SK-N-SH (cell line): ENCODE measurements around the gene DEFB108B.
"Not testable (repeated sequence)": the region's sequence is repeated elsewhere in the genome, so short reads cannot be mapped to it uniquely, and the experiment has no call there.

Source experiments
- ELF1 ChIP-seq: IDR thresholded peaks from 2 replicates; pipeline ENCODE4 v1.4.0; 2012
- EP300 ChIP-seq, 2 experiments: IDR thresholded peaks; 2 replicates each; pipeline versions ENCODE4 v1.4.0 to v1.6.1; 2012; ENCODE audit warnings: borderline replicate concordance in 1 of 2, low read depth in 1 of 2, low read length in 1 of 2
- EZH2phosphoT487 ChIP-seq: fragments of 200-600 bp; sonication (generic); IDR thresholded peaks from 2 replicates; pipeline ENCODE4 v1.6.1; 2017; ENCODE audit warnings: low read depth, mixed run types, mild to moderate bottlenecking, antibody characterized with exemption, moderate library complexity, borderline replicate concordance
- FOXM1 ChIP-seq: IDR thresholded peaks from 2 replicates; pipeline ENCODE4 v1.4.0; 2012; ENCODE audit warnings: low read depth, mild to moderate bottlenecking
- GABPA ChIP-seq: IDR thresholded peaks from 2 replicates; pipeline ENCODE4 v1.4.0; 2012; ENCODE audit warnings: low read depth, mild to moderate bottlenecking
- GATA2 ChIP-seq: sonication (generic); formaldehyde crosslinking; IDR thresholded peaks from 2 replicates; pipeline ENCODE4 v1.5.0; 2020; ENCODE audit warnings: mild to moderate bottlenecking, missing genetic modification reagents
- MXI1 ChIP-seq: IDR thresholded peaks from 2 replicates; pipeline ENCODE4 v1.6.1; 2012; ENCODE audit warnings: mild to moderate bottlenecking, low read depth, low read length, improper control_type of control experiment
- POLR2AphosphoS5 ChIP-seq: IDR thresholded peaks from 2 replicates; pipeline ENCODE4 v1.6.1; 2012; ENCODE audit warnings: low read depth, low read length
- RAD21 ChIP-seq: IDR thresholded peaks from 2 replicates; pipeline ENCODE4 v1.6.1; 2012; ENCODE audit warnings: mild to moderate bottlenecking, low read length
- SIN3A ChIP-seq: IDR thresholded peaks from 2 replicates; pipeline ENCODE4 v1.6.1; 2012; ENCODE audit warnings: low read depth, mild to moderate bottlenecking, low read length, moderate library complexity, borderline replicate concordance
- SMC3 ChIP-seq: IDR thresholded peaks from 2 replicates; pipeline ENCODE4 v1.6.1; 2012; ENCODE audit warnings: low read depth, low read length, improper control_type of control experiment
- YY1 ChIP-seq: IDR thresholded peaks from 2 replicates; pipeline ENCODE4 v1.4.0; 2012; ENCODE audit warnings: low read depth, mild to moderate bottlenecking
- TF ChIP-seq, protein P1 (sequence below): fragments of 200-600 bp; sonication (generic); IDR thresholded peaks from 2 replicates; pipeline ENCODE4 v1.6.1; 2017; ENCODE audit warnings: antibody characterized with exemption, mild to moderate bottlenecking, moderate library complexity

GRCh38 chr11:71855880-71856279 is 22.9 kb downstream of the DEFB108B start:
- TF ChIP-seq, protein P1, sequence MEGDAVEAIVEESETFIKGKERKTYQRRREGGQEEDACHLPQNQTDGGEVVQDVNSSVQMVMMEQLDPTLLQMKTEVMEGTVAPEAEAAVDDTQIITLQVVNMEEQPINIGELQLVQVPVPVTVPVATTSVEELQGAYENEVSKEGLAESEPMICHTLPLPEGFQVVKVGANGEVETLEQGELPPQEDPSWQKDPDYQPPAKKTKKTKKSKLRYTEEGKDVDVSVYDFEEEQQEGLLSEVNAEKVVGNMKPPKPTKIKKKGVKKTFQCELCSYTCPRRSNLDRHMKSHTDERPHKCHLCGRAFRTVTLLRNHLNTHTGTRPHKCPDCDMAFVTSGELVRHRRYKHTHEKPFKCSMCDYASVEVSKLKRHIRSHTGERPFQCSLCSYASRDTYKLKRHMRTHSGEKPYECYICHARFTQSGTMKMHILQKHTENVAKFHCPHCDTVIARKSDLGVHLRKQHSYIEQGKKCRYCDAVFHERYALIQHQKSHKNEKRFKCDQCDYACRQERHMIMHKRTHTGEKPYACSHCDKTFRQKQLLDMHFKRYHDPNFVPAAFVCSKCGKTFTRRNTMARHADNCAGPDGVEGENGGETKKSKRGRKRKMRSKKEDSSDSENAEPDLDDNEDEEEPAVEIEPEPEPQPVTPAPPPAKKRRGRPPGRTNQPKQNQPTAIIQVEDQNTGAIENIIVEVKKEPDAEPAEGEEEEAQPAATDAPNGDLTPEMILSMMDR = not testable (repeated sequence)
- TF ChIP-seq SMC3; GATA2 (CRISPR knock-in tag); MXI1; SIN3A; EZH2phosphoT487; GABPA; RAD21; EP300 (IDR thresholded peaks at IDR 0.05; ENCODE audit: borderline replicate concordance in 1 of 2, low read depth in 1 of 2, low read length in 1 of 2); YY1; ELF1; POLR2AphosphoS5; FOXM1: not testable (repeated sequence)
